ENCODE results near the gene TRAM2.
A peak's percentile ranks its signal among the peaks of the same experiment; 100 is the strongest.

TRAM2 gene

GRCh38 chr6:52547647-52548352 is 29.1 kb downstream of the TRAM2 start:
- DNase-seq (ENCODE audit: low spot score), result peak; percentile 65

DNA sequence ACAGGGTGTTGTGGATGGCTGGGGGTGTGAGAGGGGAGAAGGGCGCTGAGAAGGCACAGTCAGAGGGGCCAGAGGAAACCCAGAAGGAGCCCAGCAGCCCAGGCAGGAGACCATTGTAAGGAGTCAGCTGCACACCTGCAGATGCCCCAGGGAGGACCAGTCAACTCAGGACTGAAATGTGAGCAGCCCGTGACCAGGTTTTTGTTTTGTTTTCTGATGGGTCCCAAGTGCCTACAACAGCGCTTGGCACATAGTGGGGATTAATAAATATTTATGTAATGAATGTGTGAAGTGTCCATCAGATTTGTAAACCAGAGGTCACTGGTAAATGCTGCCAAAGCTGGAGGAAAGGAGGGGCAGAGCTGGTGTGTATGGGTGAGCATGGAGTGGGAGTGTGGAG is 30.2 kb downstream of the TRAM2 start:
- DNase-seq (ENCODE audit: low spot score), result no peak

DNA sequence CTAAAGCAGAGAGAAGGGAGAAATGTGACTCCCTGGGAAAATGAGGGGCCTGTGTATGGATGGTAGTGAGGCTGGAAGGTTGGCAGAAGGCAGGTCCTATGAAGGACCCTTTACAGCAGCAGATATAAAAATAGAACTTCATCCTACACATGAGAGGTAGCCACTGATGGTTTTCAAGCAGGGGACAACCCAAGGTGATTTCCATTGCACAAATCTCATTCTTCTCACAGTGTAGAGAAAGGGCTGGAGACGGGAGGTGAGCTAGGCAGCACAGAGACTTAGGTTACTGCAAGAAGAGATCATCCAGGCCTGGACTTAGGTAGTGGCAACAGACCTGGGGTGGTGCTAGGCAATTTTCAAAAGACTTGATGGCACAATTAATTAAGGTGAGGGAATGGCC is 30.7 kb downstream of the TRAM2 start:
- no peak for DNase-seq (ENCODE audit: low spot score)

- DNase-seq (ENCODE audit: low spot score), result no peak
Observed at GRCh38 chr6:52545406-52546119, 31.3 kb downstream of the TRAM2 start.

GRCh38 chr6:52544602-52545405 is 32.1 kb downstream of the TRAM2 start:
- DNase-seq (ENCODE audit: low spot score), result no peak

DNA sequence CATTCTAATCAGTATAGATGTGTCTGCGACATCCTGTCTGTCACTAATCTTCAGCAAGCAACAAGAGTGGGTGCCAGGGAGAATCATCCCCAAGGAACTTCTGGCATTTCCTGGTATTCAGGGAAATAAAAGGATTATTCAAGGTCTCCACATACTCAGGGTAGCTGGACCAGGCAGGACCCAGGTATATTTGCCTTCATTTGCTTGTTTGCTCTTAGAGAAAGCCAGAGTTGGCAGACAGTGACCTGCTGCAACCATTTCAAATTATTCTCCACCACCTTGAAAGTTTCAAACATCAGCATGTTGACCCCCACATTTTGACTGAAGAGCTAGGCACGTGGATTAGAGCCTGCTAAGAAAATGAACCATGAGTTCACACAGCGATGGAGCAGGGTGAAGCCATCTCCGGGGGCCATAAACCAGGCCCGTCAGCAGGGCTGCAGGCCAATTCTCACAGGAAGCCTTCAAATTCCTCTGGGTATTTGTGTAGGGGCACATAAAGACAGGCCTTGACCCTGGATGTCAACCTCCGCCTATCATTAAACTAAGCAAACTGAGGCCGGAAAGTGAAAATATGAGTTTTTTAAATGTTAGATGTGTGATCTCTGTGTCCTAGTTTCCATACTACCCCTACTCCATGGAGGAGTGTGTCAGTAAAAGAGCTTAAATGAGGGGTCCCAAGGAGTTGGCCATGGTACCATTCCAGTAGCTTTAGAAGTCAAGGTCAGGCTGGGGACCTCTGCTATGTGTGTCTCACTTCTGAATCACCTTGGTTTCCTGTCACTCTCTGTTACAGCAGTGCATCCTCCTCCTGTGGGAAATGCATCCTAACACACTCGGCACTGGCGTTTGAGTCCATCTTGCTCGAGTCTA is 32.9 kb downstream of the TRAM2 start:
- DNase-seq (ENCODE audit: low spot score), result no peak

- no peak for DNase-seq (ENCODE audit: low spot score)
Observed at GRCh38 chr6:52543262-52543661, 33.6 kb downstream of the TRAM2 start.

DNA sequence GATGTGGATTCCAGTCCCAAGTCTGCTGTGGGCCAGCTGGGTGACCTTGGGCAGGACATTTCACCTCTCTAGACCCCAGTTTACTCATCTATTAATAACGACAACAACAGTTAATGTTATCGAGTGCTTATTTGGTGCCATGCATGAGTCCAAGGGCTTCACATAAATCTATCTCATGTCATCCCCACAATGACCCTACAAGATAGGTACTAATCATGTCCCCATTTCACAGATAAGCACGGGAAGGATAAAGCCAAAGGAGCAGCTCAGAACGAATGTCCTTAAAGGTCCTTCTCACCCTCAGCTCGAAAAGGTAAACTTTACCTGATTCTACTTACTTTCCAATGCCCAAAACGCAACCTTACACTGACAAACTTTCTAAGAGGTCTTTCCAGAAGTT is 35.7 kb downstream of the TRAM2 start:
- no peak for DNase-seq (ENCODE audit: low spot score)

DNA sequence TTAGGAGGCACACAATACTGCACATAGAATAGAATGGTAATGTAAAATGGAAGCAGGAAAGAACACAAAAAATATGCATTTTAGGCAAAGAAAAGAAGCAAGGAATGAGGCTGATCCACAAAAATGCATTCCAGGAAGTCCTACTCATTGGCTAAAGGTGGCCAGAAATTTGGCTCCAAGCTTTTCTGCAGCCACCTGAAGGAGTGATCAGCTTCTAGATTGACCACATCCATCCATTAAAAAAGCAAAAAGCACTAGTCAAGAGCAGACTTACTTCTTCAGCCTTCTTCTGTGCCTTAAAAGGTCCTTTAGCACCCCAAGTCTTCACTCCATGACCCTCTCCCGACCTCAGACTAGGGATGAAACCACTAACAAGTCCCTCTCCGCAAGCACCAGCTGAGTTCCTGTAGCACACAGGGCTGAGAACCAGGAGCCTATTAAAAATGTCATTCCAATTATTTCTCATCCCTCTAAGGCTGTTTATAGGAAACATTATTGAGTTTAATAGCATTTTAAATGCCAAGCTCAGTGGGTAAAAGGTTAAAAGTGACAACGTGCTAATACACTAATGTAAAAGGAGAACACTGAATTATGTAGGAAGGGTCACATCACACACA is 36.5 kb downstream of the TRAM2 start:
- DNase-seq (ENCODE audit: low spot score), result no peak

GRCh38 chr6:52539607-52540006 is 37.3 kb downstream of the TRAM2 start:
- DNase-seq (ENCODE audit: low spot score), result no peak

GRCh38 chr6:52538901-52539354 is 37.9 kb downstream of the TRAM2 start:
- no peak for DNase-seq (ENCODE audit: low spot score)

DNA sequence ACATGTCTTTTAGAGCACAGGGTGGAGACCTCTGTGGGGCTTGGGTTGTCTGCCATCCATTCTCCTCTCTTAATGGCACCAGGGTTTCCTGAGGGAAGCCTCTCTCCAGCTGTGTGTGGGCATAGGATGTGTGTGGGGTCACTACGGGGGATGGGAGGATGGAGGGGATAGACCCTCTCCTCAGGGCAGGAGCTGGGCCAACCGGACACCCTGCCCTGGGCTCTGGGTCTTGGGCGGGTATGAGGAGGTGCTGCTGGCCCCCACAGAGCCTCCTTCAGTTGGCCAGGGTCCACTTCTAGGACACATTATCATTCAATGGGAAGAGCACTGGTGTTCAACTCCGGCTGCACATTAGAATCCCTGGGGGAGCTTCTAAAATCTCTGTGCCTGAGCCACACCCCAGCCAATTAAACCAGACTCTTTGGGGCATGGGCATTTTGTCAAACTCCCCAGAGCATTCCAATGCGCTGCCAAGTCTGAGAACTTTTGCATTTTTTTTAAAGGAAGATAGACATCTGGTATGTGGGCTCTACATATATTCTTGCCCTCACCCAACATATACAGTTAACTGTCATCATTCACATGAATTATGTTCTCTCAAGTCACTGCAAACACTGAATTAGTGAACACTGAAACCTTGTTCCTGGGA is 38.5 kb downstream of the TRAM2 start:
- no peak for DNase-seq (ENCODE audit: low spot score)

DNA sequence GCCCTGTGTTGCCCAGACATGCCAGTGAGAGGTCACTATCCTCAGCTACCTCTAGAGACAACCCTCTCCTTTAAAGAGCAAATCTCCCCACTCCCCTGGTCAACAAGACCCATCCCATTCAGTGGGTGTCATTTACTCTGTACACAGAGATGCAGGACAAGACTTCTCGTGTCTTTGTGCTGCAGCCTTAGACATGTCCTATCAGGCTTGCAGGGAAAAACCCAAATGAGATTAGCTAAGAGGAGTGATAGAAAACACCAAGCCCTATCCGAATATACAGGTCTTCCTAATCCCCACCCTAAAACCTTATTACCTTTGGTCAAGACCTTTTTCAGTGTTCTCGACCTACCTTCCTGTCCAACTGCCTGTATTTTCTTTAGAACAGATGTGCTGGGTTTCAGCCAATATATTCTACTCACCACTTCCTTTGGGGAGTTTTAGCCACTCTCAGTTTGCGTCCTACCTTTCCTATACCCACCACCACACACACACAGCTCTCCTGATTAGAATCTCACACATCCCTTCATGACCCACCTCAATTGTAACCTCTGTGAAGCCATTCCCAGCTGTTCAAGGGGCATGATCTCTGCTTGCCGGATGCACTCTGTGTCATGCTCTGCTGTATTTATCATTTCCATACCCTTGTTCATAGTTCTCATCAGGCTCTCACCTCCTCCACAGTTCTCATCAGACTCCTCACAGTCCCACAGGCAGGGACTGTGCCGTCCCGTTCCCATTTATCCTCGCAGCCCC is 39.7 kb downstream of the TRAM2 start:
- DNase-seq (ENCODE audit: low spot score), result no peak

- no peak for DNase-seq (ENCODE audit: low spot score)
Observed at GRCh38 chr6:52536424-52536916, 40.4 kb downstream of the TRAM2 start.

DNA sequence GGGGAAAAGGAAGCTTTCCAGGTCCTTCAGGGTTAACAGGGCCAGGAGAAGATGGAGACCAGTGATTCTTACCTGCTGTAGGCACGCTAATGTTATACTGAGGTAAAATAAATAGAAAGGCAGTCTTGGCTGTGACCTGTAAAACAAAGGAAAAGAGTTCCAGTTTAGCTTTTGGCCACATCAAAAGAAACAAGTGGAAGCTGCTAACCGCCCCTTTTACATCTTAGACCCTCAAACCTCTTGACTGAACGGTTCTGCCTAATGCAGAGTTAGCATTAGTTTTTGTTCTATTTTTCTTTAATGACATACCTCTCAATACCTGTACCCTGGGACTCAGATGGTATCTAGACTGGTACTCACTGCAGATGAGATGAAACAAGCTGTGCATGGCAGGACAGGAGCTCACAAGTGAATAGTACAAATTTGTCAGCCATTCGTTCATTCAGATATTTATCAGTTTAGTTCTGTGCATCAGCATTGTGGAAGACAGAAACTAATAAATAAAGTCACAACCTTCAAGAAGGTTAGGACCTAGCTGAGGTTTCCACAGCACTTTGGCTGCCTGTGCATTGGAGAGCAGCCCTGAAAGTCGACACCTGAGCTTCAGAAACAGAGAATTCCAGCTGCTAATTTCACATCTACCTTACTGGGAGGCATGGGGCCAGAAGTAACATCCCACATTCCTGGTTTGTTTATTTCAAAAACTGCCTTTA is 41.0 kb downstream of the TRAM2 start:
- no peak for DNase-seq (ENCODE audit: low spot score)

- no peak for DNase-seq (ENCODE audit: low spot score)
Observed at GRCh38 chr6:52534966-52535390, 41.9 kb downstream of the TRAM2 start.

GRCh38 chr6:52534363-52534762 is 42.5 kb downstream of the TRAM2 start:
- DNase-seq (ENCODE audit: low spot score), result no peak

- DNase-seq (ENCODE audit: low spot score), result no peak
Observed at GRCh38 chr6:52533491-52533890, 43.4 kb downstream of the TRAM2 start.

DNA sequence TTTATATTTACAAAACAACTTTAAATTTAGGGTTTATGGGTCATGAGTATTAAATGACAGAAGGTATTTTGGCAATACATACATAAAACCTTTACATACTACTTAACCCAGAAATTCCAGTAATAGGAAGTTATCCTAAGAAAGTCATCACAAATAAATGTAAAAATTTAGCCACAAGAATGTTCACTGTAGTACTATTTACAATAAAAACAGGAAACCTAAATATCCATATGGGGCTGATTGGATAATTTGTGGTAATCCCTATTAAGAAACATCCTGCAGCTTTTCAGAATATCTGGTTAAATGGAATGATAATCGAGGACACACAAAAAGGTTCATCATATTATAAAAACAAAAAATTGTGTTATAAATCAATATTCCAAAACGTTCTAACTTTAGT is 44.4 kb downstream of the TRAM2 start:
- no peak for DNase-seq (ENCODE audit: low spot score)
